PFSK-1 (cell line): Measurements from ENCODE around the gene NT5M.

Source experiments
- POLR2AphosphoS5 ChIP-seq: IDR thresholded peaks from 2 replicates; pipeline ENCODE4 v1.6.1; 2012; ENCODE audit warnings: low read depth, mild to moderate bottlenecking, control low read depth, low read length, moderate library complexity
- REST ChIP-seq, 2 experiments: IDR thresholded peaks; 2 replicates each; pipeline versions ENCODE4 v1.6.1 to v1.8.0; 2011 to 2012; ENCODE audit warnings: low read depth in 2 of 2, low read length in 2 of 2, control low read depth in 1 of 2, inconsistent platforms in 1 of 2, mild to moderate bottlenecking in 1 of 2, moderate library complexity in 1 of 2; ENCODE audit not compliant: insufficient read depth in 1 of 2
- SIN3A ChIP-seq: IDR thresholded peaks from 2 replicates; pipeline ENCODE4 v1.6.1; 2012; ENCODE audit warnings: mild to moderate bottlenecking, low read length, moderate library complexity, borderline replicate concordance; ENCODE audit not compliant: insufficient read depth

GRCh38 chr17:17395246-17395802 lies 92.2 kb downstream of the NT5M start:
- TF ChIP-seq REST (IDR thresholded peaks at IDR 0.05; ENCODE audit: insufficient read depth in 1 of 2, low read depth in 2 of 2, low read length in 2 of 2) (no peak), SIN3A (no peak), POLR2AphosphoS5 (no peak)
